Endothelial cell (in vitro differentiated cells): ENCODE results near the gene CRPPA. TPM values are rescaled to one million over a fixed set of nuclear protein-coding genes. Genes with fewer than 3 reads are reported as not detected.

ENCODE experiments used
- DNase-seq: peaks from one replicate; pipeline ENCODE4 v3.0.0; 2021; ENCODE audit warnings: low spot score
- H3K27ac Mint-ChIP-seq: one replicate; pipeline ENCODE4 v1.8.0; 2021; ENCODE audit warnings: mixed read lengths, inconsistent platforms; ENCODE audit not compliant: unreplicated experiment
- H3K27me3 Mint-ChIP-seq: one replicate; pipeline ENCODE4 v1.8.0; 2021; ENCODE audit warnings: mild to moderate bottlenecking, moderate library complexity, mixed read lengths, inconsistent platforms; ENCODE audit not compliant: unreplicated experiment
- H3K36me3 Mint-ChIP-seq: one replicate; pipeline ENCODE4 v1.8.0; 2021; ENCODE audit warnings: mild to moderate bottlenecking, low read depth, mixed read lengths, inconsistent platforms; ENCODE audit not compliant: unreplicated experiment
- H3K4me1 Mint-ChIP-seq: one replicate; pipeline ENCODE4 v1.8.0; 2021; ENCODE audit warnings: mild to moderate bottlenecking, mixed read lengths, inconsistent platforms; ENCODE audit not compliant: unreplicated experiment
- H3K4me3 Mint-ChIP-seq: one replicate; pipeline ENCODE4 v1.8.0; 2021; ENCODE audit warnings: mild to moderate bottlenecking, mixed read lengths, inconsistent platforms; ENCODE audit not compliant: unreplicated experiment
- H3K9me3 Mint-ChIP-seq: one replicate; pipeline ENCODE4 v1.8.0; 2021; ENCODE audit warnings: mixed read lengths, inconsistent platforms; ENCODE audit not compliant: unreplicated experiment
- total RNA-seq: library from RNA; stranded (reverse); fragmentation: NEBNext Ultra II Directional; extraction: Animal tissue kit (Norgen Biotek cat#: 25700); gene quantifications from one replicate; pipeline ENCODE4 v1.2.1, GENCODE V29; 2021; ENCODE audit not compliant: unreplicated experiment
- TF ChIP-seq, protein P1 (sequence below): fragments of 200-600 bp; sonication (generic); IDR thresholded peaks from one replicate; pipeline ENCODE4 v1.5.0; 2021; ENCODE audit warnings: antibody characterized with exemption; ENCODE audit not compliant: unreplicated experiment

CRPPA gene
- total RNA-seq, 1 donor from 2014 or later: 3.2 TPM

DNA sequence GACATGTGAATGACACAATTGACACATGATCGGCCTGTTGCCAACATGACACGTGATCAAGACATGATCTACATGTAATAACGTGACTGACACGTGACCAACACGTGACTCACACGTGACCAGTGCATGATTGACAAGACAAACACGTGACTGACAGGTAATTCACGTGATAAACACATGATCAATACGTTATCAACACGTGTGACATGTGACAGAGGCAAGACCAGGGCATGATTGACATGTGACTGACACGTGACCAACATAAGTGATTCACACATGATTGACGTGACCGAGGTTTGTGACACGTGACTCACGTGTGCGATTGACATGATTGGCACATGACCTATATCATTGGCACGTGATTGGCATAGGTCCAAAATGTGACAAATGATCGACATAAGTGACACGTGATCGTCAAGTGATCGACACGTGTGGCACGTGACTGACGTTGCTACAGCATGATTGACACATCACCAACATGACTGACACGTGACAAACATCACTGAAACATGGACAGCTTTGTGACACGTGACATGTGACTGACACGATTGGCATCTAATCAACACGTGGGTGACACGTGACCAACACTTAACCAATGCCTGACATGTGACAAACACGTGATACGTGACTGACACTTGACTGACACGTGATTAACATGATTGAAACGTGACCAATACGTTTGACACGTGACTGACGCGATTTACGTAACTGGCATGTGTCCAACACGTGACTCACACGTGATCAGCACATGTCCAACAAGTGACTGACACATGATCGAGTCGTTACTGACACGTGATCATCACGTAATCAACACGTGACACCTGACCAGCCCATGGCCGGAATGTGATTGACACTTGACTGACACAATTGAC is 23.0 kb downstream of the CRPPA start:
- no peak overlapping the region for H3K27ac Mint-ChIP-seq
- TF ChIP-seq, protein P1, sequence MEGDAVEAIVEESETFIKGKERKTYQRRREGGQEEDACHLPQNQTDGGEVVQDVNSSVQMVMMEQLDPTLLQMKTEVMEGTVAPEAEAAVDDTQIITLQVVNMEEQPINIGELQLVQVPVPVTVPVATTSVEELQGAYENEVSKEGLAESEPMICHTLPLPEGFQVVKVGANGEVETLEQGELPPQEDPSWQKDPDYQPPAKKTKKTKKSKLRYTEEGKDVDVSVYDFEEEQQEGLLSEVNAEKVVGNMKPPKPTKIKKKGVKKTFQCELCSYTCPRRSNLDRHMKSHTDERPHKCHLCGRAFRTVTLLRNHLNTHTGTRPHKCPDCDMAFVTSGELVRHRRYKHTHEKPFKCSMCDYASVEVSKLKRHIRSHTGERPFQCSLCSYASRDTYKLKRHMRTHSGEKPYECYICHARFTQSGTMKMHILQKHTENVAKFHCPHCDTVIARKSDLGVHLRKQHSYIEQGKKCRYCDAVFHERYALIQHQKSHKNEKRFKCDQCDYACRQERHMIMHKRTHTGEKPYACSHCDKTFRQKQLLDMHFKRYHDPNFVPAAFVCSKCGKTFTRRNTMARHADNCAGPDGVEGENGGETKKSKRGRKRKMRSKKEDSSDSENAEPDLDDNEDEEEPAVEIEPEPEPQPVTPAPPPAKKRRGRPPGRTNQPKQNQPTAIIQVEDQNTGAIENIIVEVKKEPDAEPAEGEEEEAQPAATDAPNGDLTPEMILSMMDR: no peak
- peaks cover 14% of the 10 kb centered on the region for H3K9me3 Mint-ChIP-seq
- peaks cover 19% of the 10 kb centered on the region for H3K27me3 Mint-ChIP-seq
- peaks cover 39% of the 10 kb centered on the region for H3K36me3 Mint-ChIP-seq
- DNase-seq: no peak
- H3K4me1 Mint-ChIP-seq: no peaks in the 10 kb centered on the region
- H3K4me3 Mint-ChIP-seq: peak overlapping the region; percentile 47

DNA sequence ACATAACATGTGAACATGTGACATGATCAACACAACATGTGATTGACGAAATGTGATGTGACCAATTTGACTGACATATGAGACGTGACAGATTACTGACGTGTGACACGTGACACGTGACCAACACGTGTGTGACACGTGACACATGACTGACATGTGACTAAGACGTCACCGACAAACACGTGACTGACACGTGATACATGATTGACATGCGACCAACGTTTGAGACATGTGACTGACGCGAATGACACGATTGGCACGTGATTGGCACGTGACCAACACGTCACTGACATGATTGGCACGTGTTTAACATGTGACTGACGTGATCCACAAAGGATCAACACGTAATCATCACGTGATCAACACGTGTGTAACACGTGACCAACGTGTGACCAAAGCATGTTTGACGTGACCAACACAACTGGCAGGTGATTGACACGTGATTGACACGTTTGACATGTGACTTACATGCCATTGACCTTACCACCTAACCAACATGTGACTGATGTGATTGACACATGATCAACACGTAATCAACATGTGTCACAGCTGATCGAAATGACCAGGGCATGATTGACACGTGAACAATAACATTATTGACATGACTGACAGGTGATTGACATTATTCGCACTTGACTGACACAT is 23.7 kb downstream of the CRPPA start:
- peaks cover 39% of the 10 kb centered on the region for H3K36me3 Mint-ChIP-seq

DNA sequence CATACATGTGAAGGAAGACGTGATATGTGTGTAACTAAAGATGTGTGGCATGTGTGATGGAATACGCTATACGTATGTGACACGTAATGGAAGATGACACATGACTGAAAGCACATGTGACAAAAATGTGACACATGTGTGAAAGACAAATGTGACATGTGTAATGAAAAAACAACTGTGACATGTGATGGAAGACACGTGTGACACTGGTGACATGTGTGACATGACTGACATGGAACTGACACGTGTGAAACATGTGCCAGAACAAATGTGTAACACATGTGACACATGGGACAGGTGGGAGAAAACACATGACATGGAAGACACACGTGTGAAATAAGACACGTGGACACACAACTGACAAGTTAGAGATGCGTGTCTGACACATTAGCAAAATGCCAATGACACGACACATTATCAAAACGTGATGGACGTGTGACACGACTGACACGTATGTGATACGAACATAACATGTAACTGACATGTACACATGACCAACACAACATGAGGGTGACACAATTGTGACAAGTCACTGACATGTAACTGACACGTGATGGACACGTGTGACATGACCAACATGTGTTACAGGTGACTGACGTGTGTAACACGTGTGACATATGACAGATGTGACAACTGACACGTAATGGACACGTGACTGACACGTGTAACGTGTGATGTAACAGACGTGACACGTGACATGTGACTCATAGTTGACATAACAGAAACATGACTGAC is 24.4 kb downstream of the CRPPA start:
- no peak for DNase-seq
- H3K4me3 Mint-ChIP-seq: peak overlapping the region; percentile 60
- H3K9me3 Mint-ChIP-seq: peaks cover 14% of the 10 kb centered on the region
- peaks cover 19% of the 10 kb centered on the region for H3K27me3 Mint-ChIP-seq
- no peaks in the 10 kb centered on the region for H3K4me1 Mint-ChIP-seq
- TF ChIP-seq, protein P1: no peak
- H3K36me3 Mint-ChIP-seq: peaks cover 39% of the 10 kb centered on the region
- peak overlapping the region; percentile 3 for H3K27ac Mint-ChIP-seq

More for the DNA sequence above, 23.7 kb downstream of the CRPPA start:
- DNase-seq: no peak
- no peaks in the 10 kb centered on the region for H3K4me1 Mint-ChIP-seq
- peak overlapping the region; percentile 60 for H3K4me3 Mint-ChIP-seq
- TF ChIP-seq, protein P1: no peak
- H3K27ac Mint-ChIP-seq: peak overlapping the region; percentile 3
- peaks cover 19% of the 10 kb centered on the region for H3K27me3 Mint-ChIP-seq
- H3K9me3 Mint-ChIP-seq: peaks cover 14% of the 10 kb centered on the region

DNA sequence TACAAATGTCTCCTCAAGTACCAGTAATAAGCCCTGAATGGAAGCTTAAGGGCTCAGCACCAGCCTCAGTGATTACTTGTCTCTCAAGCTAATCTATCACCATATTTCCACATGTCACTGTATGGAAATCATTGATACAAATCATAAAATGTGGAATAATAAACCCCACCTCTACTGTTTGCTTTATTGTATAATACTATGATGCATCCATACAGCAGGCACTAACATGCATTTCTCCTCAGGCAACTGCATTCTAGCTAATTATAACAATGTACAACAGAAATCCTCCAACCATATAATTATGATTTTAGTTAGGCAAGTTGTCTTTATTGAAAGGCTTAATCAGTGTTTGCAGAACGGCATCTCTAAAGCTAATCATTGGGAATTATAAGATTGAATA is 26.2 kb downstream of the CRPPA start:
- no peak for DNase-seq
- H3K27me3 Mint-ChIP-seq: peaks cover 14% of the 10 kb centered on the region
- peaks cover 34% of the 10 kb centered on the region for H3K36me3 Mint-ChIP-seq
- peaks cover 10% of the 10 kb centered on the region for H3K9me3 Mint-ChIP-seq
- TF ChIP-seq, protein P1: no peak
- no peaks in the 10 kb centered on the region for H3K4me1 Mint-ChIP-seq
- H3K4me3 Mint-ChIP-seq: no peak overlapping the region
- H3K27ac Mint-ChIP-seq: no peak overlapping the region
